G401.6 (cell line): Measurements from ENCODE around the gene BEST2.
"Not testable (repeated sequence)": the region's sequence is repeated elsewhere in the genome, so short reads cannot be mapped to it uniquely, and the experiment has no call there.

ENCODE experiments used
- FAIRE-seq: peaks from 2 replicates; lab custom pipeline; 2012; peaks lifted over from hg19 to GRCh38; lab: Jason Lieb, UNC

The BEST2 gene

DNA sequence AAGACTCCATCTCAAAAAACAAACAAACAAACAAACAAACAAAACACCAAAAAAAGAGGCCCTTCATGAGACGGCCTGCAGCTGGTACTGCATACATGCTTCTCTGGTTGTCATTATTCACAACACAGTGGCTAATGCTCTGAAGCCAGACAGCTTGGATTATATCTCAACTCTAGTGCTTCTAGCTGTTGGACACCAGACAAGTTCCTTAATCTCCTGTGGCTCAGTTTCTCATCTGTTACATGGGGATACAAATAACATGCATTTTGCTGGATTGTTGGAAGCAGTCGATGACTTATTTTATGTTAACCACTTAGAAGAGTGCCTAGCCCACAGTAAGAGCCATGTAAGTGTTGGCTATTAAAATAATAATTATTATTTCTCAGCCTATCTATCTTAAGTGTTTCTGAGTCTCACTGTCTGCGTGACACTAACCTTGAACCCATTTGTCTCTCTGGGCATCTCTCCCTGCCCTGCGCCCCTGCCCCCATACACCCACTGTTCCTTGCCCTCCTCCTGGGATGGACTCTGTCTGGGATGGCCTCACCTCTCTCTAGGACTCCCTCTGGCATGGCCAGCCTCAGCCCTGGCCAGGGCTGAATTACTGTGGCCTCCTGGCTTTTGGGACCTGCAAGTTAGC is 36.6 kb downstream of the BEST2 start:
- FAIRE-seq, result no peak

DNA sequence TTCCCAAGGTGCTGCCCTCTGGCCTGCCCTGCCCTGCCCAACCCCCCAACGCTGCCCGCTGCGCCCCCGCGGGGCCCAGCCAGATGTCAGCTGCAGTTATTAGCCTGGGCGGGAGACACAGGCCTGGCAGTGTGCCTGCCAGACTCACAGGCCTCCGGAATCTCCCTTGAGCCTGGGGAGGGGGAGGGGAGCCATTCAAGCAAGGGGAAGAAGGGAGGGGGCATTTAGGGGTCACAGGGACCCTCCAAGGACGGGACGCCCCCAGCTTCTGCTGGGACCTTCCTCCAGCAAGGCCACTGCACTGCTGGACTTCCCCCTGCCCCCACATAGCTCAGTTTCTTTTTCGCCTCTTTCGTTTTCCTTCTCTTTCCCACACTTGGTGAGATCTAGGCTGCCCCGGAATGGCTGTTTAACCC is 37.1 kb downstream of the BEST2 start:
- FAIRE-seq, result no peak

GRCh38 chr19:12789098-12789903 is 37.7 kb downstream of the BEST2 start:
- FAIRE-seq, result no peak

- peak; percentile 33 for FAIRE-seq
Observed at GRCh38 chr19:12789904-12790619, 38.5 kb downstream of the BEST2 start.

- FAIRE-seq, result no peak
Observed at GRCh38 chr19:12790628-12791344, 39.2 kb downstream of the BEST2 start.

DNA sequence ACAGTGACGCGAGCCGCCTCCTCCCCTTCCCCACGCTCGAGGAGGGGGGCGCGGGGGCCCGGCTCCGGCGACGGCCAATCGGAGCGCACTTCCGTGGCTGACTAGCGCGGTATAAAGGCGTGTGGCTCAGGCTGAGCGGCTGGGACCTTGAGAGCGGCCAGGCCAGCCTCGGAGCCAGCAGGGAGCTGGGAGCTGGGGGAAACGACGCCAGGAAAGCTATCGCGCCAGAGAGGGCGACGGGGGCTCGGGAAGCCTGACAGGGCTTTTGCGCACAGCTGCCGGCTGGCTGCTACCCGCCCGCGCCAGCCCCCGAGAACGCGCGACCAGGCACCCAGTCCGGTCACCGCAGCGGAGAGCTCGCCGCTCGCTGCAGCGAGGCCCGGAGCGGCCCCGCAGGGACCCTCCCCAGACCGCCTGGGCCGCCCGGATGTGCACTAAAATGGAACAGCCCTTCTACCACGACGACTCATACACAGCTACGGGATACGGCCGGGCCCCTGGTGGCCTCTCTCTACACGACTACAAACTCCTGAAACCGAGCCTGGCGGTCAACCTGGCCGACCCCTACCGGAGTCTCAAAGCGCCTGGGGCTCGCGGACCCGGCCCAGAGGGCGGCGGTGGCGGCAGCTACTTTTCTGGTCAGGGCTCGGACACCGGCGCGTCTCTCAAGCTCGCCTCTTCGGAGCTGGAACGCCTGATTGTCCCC is 39.9 kb downstream of the BEST2 start, which contains the start of gene JUNB:
JUNB (plus strand) TSS at position 142 of the 706 bp plus-strand sequence; CDS start at position 428, 286 bp downstream.
- FAIRE-seq, result peak; percentile 42

DNA sequence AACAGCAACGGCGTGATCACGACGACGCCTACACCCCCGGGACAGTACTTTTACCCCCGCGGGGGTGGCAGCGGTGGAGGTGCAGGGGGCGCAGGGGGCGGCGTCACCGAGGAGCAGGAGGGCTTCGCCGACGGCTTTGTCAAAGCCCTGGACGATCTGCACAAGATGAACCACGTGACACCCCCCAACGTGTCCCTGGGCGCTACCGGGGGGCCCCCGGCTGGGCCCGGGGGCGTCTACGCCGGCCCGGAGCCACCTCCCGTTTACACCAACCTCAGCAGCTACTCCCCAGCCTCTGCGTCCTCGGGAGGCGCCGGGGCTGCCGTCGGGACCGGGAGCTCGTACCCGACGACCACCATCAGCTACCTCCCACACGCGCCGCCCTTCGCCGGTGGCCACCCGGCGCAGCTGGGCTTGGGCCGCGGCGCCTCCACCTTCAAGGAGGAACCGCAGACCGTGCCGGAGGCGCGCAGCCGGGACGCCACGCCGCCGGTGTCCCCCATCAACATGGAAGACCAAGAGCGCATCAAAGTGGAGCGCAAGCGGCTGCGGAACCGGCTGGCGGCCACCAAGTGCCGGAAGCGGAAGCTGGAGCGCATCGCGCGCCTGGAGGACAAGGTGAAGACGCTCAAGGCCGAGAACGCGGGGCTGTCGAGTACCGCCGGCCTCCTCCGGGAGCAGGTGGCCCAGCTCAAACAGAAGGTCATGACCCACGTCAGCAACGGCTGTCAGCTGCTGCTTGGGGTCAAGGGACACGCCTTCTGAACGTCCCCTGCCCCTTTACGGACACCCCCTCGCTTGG is 40.7 kb downstream of the BEST2 start:
- FAIRE-seq, result no peak

- no peak for FAIRE-seq
Observed at GRCh38 chr19:12792853-12793289, 41.3 kb downstream of the BEST2 start.

DNA sequence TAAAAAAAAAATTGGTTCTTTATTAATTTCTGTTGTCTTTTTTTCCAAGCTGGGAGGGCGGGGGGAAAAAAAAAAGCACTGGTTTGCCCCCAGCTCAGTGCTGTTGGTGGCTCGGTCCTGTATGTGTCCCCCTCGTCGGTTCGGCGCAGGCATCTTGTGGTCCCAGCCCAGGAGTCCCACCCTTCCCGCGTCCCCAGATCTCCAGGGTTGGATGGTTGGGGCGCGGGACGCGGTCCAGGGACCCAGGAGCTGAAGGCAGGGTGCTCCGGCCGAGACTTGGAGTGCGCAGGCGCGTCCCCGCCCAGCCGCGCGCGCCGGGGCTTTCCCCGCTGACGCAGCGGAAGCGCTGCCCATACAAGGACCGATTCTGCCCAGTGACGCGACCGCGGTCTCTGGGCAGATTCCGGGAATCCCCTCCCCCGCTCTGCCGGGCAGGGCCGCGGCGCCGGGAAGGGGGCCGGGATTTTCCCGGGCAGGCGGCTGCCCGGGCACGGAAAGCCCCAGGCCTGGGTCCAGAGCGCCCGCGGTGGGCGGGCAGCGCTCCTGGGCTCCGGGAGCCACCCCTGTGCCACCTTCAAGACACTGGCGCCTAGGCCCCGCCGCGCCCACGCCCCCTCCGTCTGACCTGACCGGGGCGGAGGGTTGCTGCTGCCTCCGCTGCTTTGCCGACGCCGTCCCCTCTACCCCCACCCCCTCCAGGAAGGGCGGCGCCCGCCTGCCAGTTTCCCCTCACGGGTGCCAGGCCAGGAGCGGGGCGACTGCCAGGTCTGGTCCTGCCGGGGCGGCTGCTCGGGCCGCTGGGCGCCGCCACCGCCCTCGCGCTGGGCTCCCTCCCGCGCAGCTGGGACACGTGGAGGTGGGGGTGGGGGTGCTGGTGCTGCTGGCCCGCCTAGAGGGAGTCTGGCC is 42.0 kb downstream of the BEST2 start:
- peak; percentile 73 for FAIRE-seq

DNA sequence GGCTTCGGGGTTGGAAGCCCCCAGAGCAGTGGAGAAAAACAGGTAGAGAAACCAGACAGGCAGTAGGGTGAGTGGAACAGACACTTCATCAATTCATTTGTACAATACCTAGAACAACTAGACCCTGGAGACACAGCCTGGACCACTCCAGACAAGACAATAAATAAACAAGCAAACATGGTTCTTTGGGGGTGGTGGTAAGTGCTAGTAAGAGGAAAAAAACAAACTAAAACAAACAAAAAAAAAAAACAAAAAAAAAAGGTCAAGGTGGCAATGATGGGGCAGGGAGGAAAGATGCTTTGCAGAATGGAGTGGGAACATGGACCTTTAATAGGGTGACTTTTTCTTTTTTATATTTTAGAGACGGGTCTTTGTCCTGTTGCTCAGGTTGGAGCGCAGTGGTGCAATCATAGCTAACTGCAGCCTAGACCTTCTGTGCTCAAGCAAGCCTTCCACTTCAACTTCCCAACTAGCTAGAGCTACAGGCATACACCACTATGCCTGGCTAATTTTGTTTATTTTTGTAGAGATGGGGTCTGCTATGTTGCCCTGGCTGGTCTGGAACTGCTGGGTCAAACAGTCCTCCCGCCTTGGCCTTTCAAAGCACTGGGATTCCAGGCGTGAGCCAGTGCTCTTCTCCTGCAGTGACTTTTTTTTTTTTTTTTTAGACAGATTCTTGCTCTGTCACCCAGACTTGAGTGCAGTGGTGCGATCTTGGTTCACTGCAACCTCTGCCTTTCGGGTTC is 42.8 kb downstream of the BEST2 start:
- FAIRE-seq, result no peak

DNA sequence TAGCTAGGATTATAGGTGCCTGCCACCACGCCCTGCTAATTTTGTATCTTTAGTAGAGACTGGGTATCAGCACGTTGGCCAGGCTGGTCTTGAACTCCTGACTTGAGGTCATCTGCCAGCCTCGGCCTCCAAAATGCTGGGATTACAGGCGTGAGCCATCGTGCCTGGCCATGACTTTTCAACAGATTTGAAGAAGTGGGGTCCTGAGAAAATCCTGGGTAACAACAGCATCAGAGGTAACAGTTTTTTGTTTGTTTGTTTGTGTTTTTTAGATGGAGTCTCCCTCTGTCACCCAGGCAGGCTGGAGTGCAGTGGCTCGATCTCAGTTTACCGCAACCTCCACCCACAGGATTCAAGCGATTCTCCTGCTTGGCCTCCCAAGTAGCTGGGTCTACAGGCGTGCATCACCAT is 43.4 kb downstream of the BEST2 start:
- no peak for FAIRE-seq

DNA sequence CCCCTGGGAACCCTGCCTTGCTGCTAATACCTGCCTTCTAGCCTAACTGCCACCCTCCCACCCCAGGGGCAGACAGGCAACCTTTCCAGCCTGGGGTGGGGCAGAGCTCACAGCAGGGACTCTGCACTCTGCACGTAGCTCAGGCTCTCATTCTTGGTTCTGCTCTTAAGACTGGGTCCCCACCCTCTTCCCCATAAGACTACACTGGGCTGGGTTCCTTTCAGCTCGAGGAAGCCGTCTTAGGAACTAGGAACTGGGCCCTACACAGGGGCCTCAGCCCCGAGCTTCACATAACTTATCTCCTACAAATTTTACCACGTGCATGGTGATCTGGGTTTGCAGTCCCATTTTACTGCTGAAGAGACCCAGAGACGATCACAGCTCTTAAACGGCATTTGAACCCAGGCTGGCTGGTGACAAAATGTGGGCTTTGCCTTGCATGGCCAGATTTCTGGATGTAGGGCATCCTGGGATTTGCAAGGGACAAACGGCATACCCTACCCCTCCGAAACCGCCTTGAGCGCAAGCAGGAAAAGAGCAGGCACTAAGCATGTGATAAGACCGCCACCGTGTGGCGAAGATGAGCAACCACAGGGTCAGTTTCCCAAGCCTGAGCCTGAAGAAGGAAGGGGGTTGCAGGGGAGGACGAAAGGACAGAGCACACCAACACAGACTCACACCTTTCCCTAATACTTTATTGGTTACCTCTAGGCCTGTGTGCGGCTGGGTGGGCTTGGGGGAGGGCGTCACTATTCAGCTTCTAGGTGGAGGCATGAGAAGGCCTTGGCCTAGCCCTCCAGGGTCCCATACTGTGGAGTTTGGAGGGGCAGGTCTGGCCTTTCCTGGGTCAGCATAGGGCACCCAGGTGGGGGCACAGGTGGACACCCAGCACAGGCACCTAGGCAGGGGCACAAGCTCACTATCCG is 44.8 kb downstream of the BEST2 start:
- FAIRE-seq, result peak; percentile 91

DNA sequence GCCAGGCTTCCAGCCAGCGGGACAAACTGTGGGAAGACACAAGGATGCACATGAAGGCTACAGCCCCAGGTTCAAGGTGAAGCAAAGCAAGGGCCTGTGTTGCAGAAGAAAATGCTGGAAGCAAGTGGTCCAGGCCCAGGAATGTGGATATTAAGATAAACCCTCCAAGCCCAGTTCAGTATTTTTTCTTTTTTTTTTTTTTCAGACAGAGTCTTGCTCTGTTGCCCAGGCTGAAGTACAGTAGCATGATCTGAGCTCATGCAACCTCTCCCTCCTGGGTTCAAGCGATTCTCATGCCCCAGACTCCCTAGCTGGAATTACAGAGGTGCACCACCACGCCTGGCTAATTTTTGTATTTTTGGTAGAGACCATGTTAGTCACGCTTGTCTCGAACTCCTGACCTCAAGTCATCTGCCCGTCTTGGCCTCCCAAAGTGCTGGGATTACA is 45.6 kb downstream of the BEST2 start:
- FAIRE-seq, result no peak

DNA sequence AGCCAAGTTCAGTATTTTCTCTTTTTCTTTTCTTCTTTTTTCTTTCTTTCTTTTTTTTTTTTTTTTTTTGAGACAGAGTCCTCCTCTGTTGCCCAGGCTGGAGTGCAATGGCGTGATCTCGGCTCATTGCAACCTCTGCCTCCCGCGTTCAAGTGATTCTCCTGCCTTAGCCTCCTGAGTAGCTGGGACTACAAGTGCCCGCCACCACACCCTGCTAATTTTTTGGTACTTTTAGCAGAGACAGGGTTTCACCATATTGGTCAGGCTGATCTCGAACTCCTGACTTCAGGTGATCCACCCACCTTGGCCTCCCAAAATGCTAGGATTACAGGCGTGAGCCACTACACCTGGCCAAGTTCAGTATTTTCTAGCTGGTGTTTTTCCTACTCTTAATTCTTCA is 46.0 kb downstream of the BEST2 start:
- FAIRE-seq, result not testable (repeated sequence)

GRCh38 chr19:12799742-12800465 is 48.3 kb downstream of the BEST2 start:
- no peak for FAIRE-seq

- no peak for FAIRE-seq
Observed at GRCh38 chr19:12800466-12800770, 48.8 kb downstream of the BEST2 start.

- FAIRE-seq, result no peak
Observed at GRCh38 chr19:12800923-12801465, 49.4 kb downstream of the BEST2 start.
